SK-N-MC (cell line): ENCODE data around the gene GNAQ.

Experiments
- EZH2 ChIP-seq: fragments of 200-600 bp; sonication (generic); IDR thresholded peaks from one replicate; pipeline ENCODE4 v1.6.1; 2017; ENCODE audit warnings: antibody characterized with exemption
- POLR2AphosphoS5 ChIP-seq: IDR thresholded peaks from 2 replicates; pipeline ENCODE4 v1.6.1; 2012; ENCODE audit warnings: mild to moderate bottlenecking, low read depth, low read length, borderline replicate concordance

GRCh38 chr9:77798140-77798539 is 233.5 kb downstream of the GNAQ start:
- TF ChIP-seq POLR2AphosphoS5 (no peak), EZH2 (no peak)
